CD4-positive, alpha-beta memory T cell (primary cell): Measurements from ENCODE around the gene TTI1. TPM values are rescaled to one million over a fixed set of nuclear protein-coding genes. Genes with fewer than 3 reads are reported as not detected.

Source experiments
- CTCF ChIA-PET: fragments of 350-600 bp; sonication (Branson Sonifier 250); formaldehyde crosslinking; loops from one replicate; lab custom pipeline; 2021; ENCODE audit warnings: inconsistent platforms; ENCODE audit not compliant: partially characterized antibody; lab: Charles Lee
- POLR2A ChIA-PET: fragments of 350-600 bp; sonication (Branson Sonifier 250); formaldehyde crosslinking; loops from one replicate; lab custom pipeline; 2021; ENCODE audit not compliant: partially characterized antibody; lab: Charles Lee
- DNase-seq, 5 donors: peaks; one replicate each; pipeline versions ENCODE4 v3.0.0 to v3.0.0-alpha.2; 2020 to 2022; ENCODE audit warnings: mixed read lengths in 1 of 5
- H3K27ac ChIP-seq: one replicate; pipeline ENCODE4 v1.7.0; 2013; ENCODE audit warnings: low read depth, low read length
- H3K27me3 ChIP-seq: 2 replicates; pipeline ENCODE4 v1.7.0; 2013; ENCODE audit warnings: mild to moderate bottlenecking, low read length, moderate library complexity; ENCODE audit not compliant: insufficient read depth
- H3K36me3 ChIP-seq: 2 replicates; pipeline ENCODE4 v1.7.0; 2013; ENCODE audit warnings: mild to moderate bottlenecking, low read length, moderate library complexity; ENCODE audit not compliant: insufficient read depth
- H3K4me1 ChIP-seq: 2 replicates; pipeline ENCODE4 v1.7.0; 2013; ENCODE audit warnings: mild to moderate bottlenecking, low read length, moderate library complexity; ENCODE audit not compliant: insufficient read depth
- H3K4me3 ChIP-seq, 2 donors: one replicate each; pipeline ENCODE4 v1.7.0; 2013; ENCODE audit warnings: low read length in 2 of 2, mild to moderate bottlenecking in 1 of 2
- H3K9me3 ChIP-seq, 2 donors: one replicate each; pipeline ENCODE4 v1.7.0; 2013; ENCODE audit warnings: low read length in 2 of 2, control low read depth in 1 of 2; ENCODE audit not compliant: control insufficient read depth in 1 of 2
- H3K27ac Mint-ChIP-seq, 7 donors: one replicate each; pipeline ENCODE4 v1.8.0; 2020 to 2021; ENCODE audit warnings: mixed read lengths in 7 of 7, mild to moderate bottlenecking in 6 of 7, inconsistent platforms in 3 of 7, moderate library complexity in 3 of 7
- H3K27me3 Mint-ChIP-seq, 2 donors: one replicate each; pipeline ENCODE4 v1.8.0; 2020 to 2021; ENCODE audit warnings: mixed read lengths in 2 of 2
- H3K36me3 Mint-ChIP-seq, 2 donors: one replicate each; pipeline ENCODE4 v1.8.0; 2020 to 2021; ENCODE audit warnings: mixed read lengths in 2 of 2, inconsistent platforms in 1 of 2, mild to moderate bottlenecking in 1 of 2
- H3K4me1 Mint-ChIP-seq, 4 donors: one replicate each; pipeline ENCODE4 v1.8.0; 2020 to 2021; ENCODE audit warnings: mixed read lengths in 4 of 4, mild to moderate bottlenecking in 1 of 4
- H3K4me3 Mint-ChIP-seq, 8 donors: one replicate each; pipeline ENCODE4 v1.8.0; 2020 to 2021; ENCODE audit warnings: mixed read lengths in 8 of 8, mild to moderate bottlenecking in 7 of 8, moderate library complexity in 6 of 8, inconsistent platforms in 3 of 8
- H3K9me3 Mint-ChIP-seq, 8 donors: one replicate each; pipeline ENCODE4 v1.8.0; 2020 to 2021; ENCODE audit warnings: mixed read lengths in 8 of 8, mild to moderate bottlenecking in 5 of 8, inconsistent platforms in 3 of 8, moderate library complexity in 1 of 8
- intact Hi-C: fragments of 100-400 bp; cut with micrococcal nuclease; formaldehyde crosslinking; loops from one replicate; pipeline ENCODE4 v1.15.1; 2023
- polyA plus RNA-seq, 2 donors: library from polyadenylated mRNA; unstranded; fragments of 300-500 nt; fragmentation: Illumina TruSeq; gene quantifications; one replicate each; pipeline ENCODE4 v1.2.3, GENCODE V29; 2021
- total RNA-seq, 2 experiments: library from RNA; stranded (reverse); gene quantifications; one replicate each; pipeline ENCODE4 v1.2.3, GENCODE V29; 2021

Gene TTI1
- total and polyA plus RNA-seq, 4 experiments from 2014 or later, result 13.0 to 26.6 (median 22.9) TPM

GRCh38 chr20:37954190-37954589 is 79.1 kb downstream of the TTI1 start:
- POLR2A ChIA-PET, result no interaction called here
- Mint-ChIP-seq H3K9me3 (peaks cover 0 to 2% (median 0%) of the 10 kb centered on the region in 8 donors), H3K4me3 (no peak overlapping the region), H3K4me1 (no peaks in the 10 kb centered on the region), H3K27me3 (peaks cover 3 to 5% of the 10 kb centered on the region in 2 donors), H3K27ac (no peak overlapping the region), H3K36me3 (no peaks in the 10 kb centered on the region)
- CTCF ChIA-PET, result no interaction called here
- DNase-seq, result no peak
- no peak overlapping the region for H3K4me3 ChIP-seq
- no peaks in the 10 kb centered on the region for H3K36me3 ChIP-seq
- H3K4me1 ChIP-seq, result no peaks in the 10 kb centered on the region
- intact Hi-C loops, result no loop called here
- no peaks in the 10 kb centered on the region for H3K27me3 ChIP-seq
- H3K27ac ChIP-seq, result no peak overlapping the region
- no peaks in the 10 kb centered on the region for H3K9me3 ChIP-seq

- Histone ChIP-seq H3K36me3 (no peaks in the 10 kb centered on the region), H3K9me3 (no peaks in the 10 kb centered on the region), H3K27me3 (no peaks in the 10 kb centered on the region), H3K4me3 (no peak overlapping the region), H3K27ac (no peak overlapping the region), H3K4me1 (no peaks in the 10 kb centered on the region)
- H3K27ac Mint-ChIP-seq, result no peak overlapping the region
- POLR2A ChIA-PET, result no interaction called here
- peaks cover 3 to 8% of the 10 kb centered on the region in 2 donors for H3K27me3 Mint-ChIP-seq
- no peak overlapping the region for H3K4me3 Mint-ChIP-seq
- H3K36me3 Mint-ChIP-seq, result peaks cover 0 to 8% of the 10 kb centered on the region in 2 donors
- H3K4me1 Mint-ChIP-seq, result no peaks in the 10 kb centered on the region
- no peak for DNase-seq
- intact Hi-C loops, result no loop called here
- H3K9me3 Mint-ChIP-seq, result peaks cover 0 to 13% (median 7%) of the 10 kb centered on the region in 8 donors
- CTCF ChIA-PET, result no interaction called here
Measured at GRCh38 chr20:37948956-37949355, 84.3 kb downstream of the TTI1 start.

GRCh38 chr20:37947943-37948342 is 85.3 kb downstream of the TTI1 start:
- Mint-ChIP-seq H3K4me1 (no peaks in the 10 kb centered on the region), H3K27me3 (peaks cover 3 to 8% of the 10 kb centered on the region in 2 donors), H3K27ac (no peak overlapping the region), H3K9me3 (peaks cover 0 to 13% (median 7%) of the 10 kb centered on the region in 8 donors), H3K36me3 (peaks cover 0 to 8% of the 10 kb centered on the region in 2 donors), H3K4me3 (no peak overlapping the region)
- H3K36me3 ChIP-seq, result no peaks in the 10 kb centered on the region
- no peaks in the 10 kb centered on the region for H3K4me1 ChIP-seq
- intact Hi-C loops, result no loop called here
- POLR2A ChIA-PET, result no interaction called here
- no peak overlapping the region for H3K27ac ChIP-seq
- CTCF ChIA-PET, result no interaction called here
- no peak overlapping the region for H3K4me3 ChIP-seq
- no peaks in the 10 kb centered on the region for H3K27me3 ChIP-seq
- DNase-seq, result no peak
- H3K9me3 ChIP-seq, result no peaks in the 10 kb centered on the region

- POLR2A ChIA-PET, result no interaction called here
- H3K4me1 ChIP-seq, result no peaks in the 10 kb centered on the region
- no peak overlapping the region for H3K4me3 ChIP-seq
- no peaks in the 10 kb centered on the region for H3K9me3 ChIP-seq
- Mint-ChIP-seq H3K36me3 (peaks cover 0 to 8% of the 10 kb centered on the region in 2 donors), H3K27ac (no peak overlapping the region), H3K4me1 (no peaks in the 10 kb centered on the region), H3K4me3 (no peak overlapping the region), H3K9me3 (peaks cover 0 to 13% (median 7%) of the 10 kb centered on the region in 8 donors), H3K27me3 (peaks cover 3 to 10% of the 10 kb centered on the region in 2 donors)
- intact Hi-C loops, result no loop called here
- no peaks in the 10 kb centered on the region for H3K27me3 ChIP-seq
- no peak overlapping the region for H3K27ac ChIP-seq
- no peak for DNase-seq
- no peaks in the 10 kb centered on the region for H3K36me3 ChIP-seq
- CTCF ChIA-PET, result no interaction called here
Measured at GRCh38 chr20:37946946-37947345, 86.3 kb downstream of the TTI1 start.

- CTCF ChIA-PET, result no interaction called here
- Mint-ChIP-seq H3K27ac (no peak overlapping the region), H3K27me3 (peaks cover 3 to 10% of the 10 kb centered on the region in 2 donors), H3K36me3 (peaks cover 0 to 8% of the 10 kb centered on the region in 2 donors), H3K4me1 (no peaks in the 10 kb centered on the region), H3K9me3 (peaks cover 0 to 13% (median 7%) of the 10 kb centered on the region in 8 donors), H3K4me3 (no peak overlapping the region)
- no peak overlapping the region for H3K27ac ChIP-seq
- POLR2A ChIA-PET, result no interaction called here
- DNase-seq, result no peak
- no peaks in the 10 kb centered on the region for H3K27me3 ChIP-seq
- H3K4me1 ChIP-seq, result no peaks in the 10 kb centered on the region
- H3K36me3 ChIP-seq, result no peaks in the 10 kb centered on the region
- intact Hi-C loops, result no loop called here
- H3K9me3 ChIP-seq, result no peaks in the 10 kb centered on the region
- H3K4me3 ChIP-seq, result no peak overlapping the region
Measured at GRCh38 chr20:37945091-37945547, 88.1 kb downstream of the TTI1 start.

- Histone ChIP-seq H3K27me3 (no peaks in the 10 kb centered on the region), H3K9me3 (no peaks in the 10 kb centered on the region), H3K27ac (no peak overlapping the region), H3K4me3 (no peak overlapping the region), H3K4me1 (no peaks in the 10 kb centered on the region), H3K36me3 (no peaks in the 10 kb centered on the region)
- intact Hi-C loops, result no loop called here
- Mint-ChIP-seq H3K4me3 (no peak overlapping the region), H3K9me3 (peaks cover 0 to 13% (median 7%) of the 10 kb centered on the region in 8 donors), H3K4me1 (no peaks in the 10 kb centered on the region), H3K27ac (no peak overlapping the region), H3K27me3 (peaks cover 3 to 8% of the 10 kb centered on the region in 2 donors), H3K36me3 (peaks cover 0 to 8% of the 10 kb centered on the region in 2 donors)
- CTCF ChIA-PET, result no interaction called here
- no peak for DNase-seq
- POLR2A ChIA-PET, result no interaction called here
Measured at GRCh38 chr20:37944456-37944981, 88.7 kb downstream of the TTI1 start.

- no peaks in the 10 kb centered on the region for H3K27me3 ChIP-seq
- H3K36me3 Mint-ChIP-seq, result peaks cover 0 to 7% of the 10 kb centered on the region in 2 donors
- ChIA-PET POLR2A (no interaction called here), CTCF (no interaction called here)
- intact Hi-C loops, result no loop called here
- no peak for DNase-seq
- no peak overlapping the region for H3K4me3 ChIP-seq
- H3K27me3 Mint-ChIP-seq, result peaks cover 3 to 7% of the 10 kb centered on the region in 2 donors
- no peak overlapping the region for H3K4me3 Mint-ChIP-seq
- no peak overlapping the region for H3K27ac ChIP-seq
- H3K4me1 Mint-ChIP-seq, result no peaks in the 10 kb centered on the region
- H3K9me3 ChIP-seq, result no peaks in the 10 kb centered on the region
- H3K4me1 ChIP-seq, result no peaks in the 10 kb centered on the region
- H3K36me3 ChIP-seq, result no peaks in the 10 kb centered on the region
- peaks cover 0 to 12% (median 6%) of the 10 kb centered on the region in 8 donors for H3K9me3 Mint-ChIP-seq
- H3K27ac Mint-ChIP-seq, result no peak overlapping the region
Measured at GRCh38 chr20:37943501-37944455, 89.5 kb downstream of the TTI1 start.
